Central memory CD8-positive, alpha-beta T cell (primary cell): Measurements from ENCODE around the gene ACAP2.
A peak's percentile ranks its signal among the peaks of the same experiment; 100 is the strongest.
"Not testable (repeated sequence)": the region's sequence is repeated elsewhere in the genome, so short reads cannot be mapped to it uniquely, and the experiment has no call there.

Source experiments
- ATAC-seq: fragments of 150-1000 bp; cut with Tn5 transposase; replicated peaks from 2 replicates; pipeline ENCODE4 v1.10.0; 2022; ENCODE audit warnings: mild to moderate bottlenecking, moderate FRiP score, moderate number of reproducible peaks; ENCODE audit not compliant: poor library complexity, severe bottlenecking; ENCODE audit errors: extremely low read depth
- DNase-seq, 2 donors: peaks; one replicate each; pipeline ENCODE4 v3.0.0; 2021; ENCODE audit warnings: low spot score in 2 of 2
- H3K27ac Mint-ChIP-seq: one replicate; pipeline ENCODE4 v1.8.0; 2022; ENCODE audit warnings: low read depth, mild to moderate bottlenecking, moderate library complexity, mixed read lengths
- H3K27me3 Mint-ChIP-seq: one replicate; pipeline ENCODE4 v1.8.0; 2022; ENCODE audit warnings: mixed read lengths
- H3K36me3 Mint-ChIP-seq: one replicate; pipeline ENCODE4 v1.8.0; 2022; ENCODE audit warnings: mild to moderate bottlenecking, moderate library complexity, mixed read lengths; ENCODE audit not compliant: insufficient read depth
- H3K4me1 Mint-ChIP-seq: one replicate; pipeline ENCODE4 v1.8.0; 2022; ENCODE audit warnings: mixed read lengths
- H3K4me3 Mint-ChIP-seq: one replicate; pipeline ENCODE4 v1.8.0; 2022; ENCODE audit warnings: mild to moderate bottlenecking, moderate library complexity, mixed read lengths
- H3K9me3 Mint-ChIP-seq: one replicate; pipeline ENCODE4 v1.8.0; 2022; ENCODE audit warnings: mixed read lengths

Gene ACAP2

DNA sequence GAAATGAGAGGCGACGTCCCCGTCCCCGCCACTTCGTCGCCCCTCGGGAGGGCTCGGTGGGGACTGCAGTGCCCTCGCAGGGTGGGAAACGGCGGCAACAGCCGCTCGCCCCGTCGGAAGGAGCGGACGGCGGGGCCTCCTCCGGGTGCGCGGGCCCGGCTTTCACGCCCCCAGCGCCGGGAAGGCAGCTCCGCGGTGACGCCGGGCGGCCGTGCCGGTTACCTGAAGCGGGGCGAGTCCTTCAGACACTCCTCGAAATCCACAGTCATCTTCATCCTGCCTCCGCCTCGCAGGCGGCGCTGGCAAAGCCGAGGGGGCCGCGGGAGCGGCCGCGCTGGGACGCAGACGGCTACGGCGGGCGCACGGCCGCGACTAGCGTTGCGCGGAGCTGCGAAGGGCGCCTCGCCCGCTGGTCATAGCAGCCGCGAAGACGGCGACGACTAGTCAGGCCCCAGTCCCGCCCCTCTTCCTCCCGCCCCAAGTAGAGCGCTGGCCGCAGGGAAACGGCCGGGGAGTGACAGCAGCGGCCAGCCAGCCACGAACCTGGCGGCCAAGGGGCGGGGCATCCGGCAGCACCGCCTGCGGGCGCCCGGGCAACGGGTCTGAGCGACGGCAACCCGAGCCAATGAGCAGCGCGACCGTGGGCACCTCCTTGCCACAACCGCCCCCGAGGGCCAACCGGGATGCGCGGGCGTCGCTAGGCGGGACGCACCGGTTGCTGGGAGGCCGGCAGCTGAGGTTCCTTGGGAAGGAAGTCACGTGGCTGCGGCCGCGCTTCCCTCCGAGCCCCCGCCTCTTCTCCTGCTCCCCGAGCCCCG is at the start of gene ACAP2:
TSS of gene ACAP2 (minus strand) at position 448 of the 818 bp plus-strand sequence. CDS start at position 275, 173 bp downstream.
- ATAC-seq (peak; percentile 91), DNase-seq (peak; percentile 97 to 98)
- H3K4me3 Mint-ChIP-seq: peak within 1 kb of the TSS; percentile 98
- H3K9me3 Mint-ChIP-seq: no peaks in the 10 kb centered on the region
- H3K27ac Mint-ChIP-seq: peak within 1 kb of the TSS; percentile 88
- no peaks in the 10 kb centered on the region for H3K27me3 Mint-ChIP-seq
- peaks cover 15% of the 10 kb centered on the region for H3K36me3 Mint-ChIP-seq
- H3K4me1 Mint-ChIP-seq: peaks cover 43% of the 10 kb centered on the region

DNA sequence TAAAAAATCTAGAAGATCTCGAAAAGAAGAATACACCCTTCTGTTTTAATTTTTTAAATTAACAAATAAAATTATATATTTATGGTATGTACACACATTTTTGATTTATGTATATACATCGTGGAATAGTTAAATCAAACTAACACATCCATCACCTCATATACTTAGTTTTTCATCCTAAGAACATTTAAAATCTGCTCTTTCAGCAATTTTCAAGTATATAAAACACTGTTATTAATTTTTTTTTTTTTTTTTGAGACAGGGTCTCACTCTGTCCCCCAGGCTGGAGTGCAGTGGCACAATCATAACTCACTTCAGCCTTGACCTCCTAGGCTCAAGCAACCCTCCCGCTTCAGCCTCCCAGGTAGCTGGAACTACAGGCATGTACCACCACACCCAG is 32.8 kb upstream of the ACAP2 start:
- Mint-ChIP-seq H3K9me3 (no peaks in the 10 kb centered on the region), H3K4me3 (no peak overlapping the region), H3K36me3 (no peaks in the 10 kb centered on the region), H3K4me1 (no peaks in the 10 kb centered on the region), H3K27me3 (peaks cover 23% of the 10 kb centered on the region), H3K27ac (no peak overlapping the region)
- DNase-seq: no peak
- ATAC-seq: no peak

- H3K4me1 Mint-ChIP-seq, H3K36me3 Mint-ChIP-seq, H3K27ac Mint-ChIP-seq, ATAC-seq, H3K4me3 Mint-ChIP-seq, DNase-seq, H3K9me3 Mint-ChIP-seq: not testable (repeated sequence)
- H3K27me3 Mint-ChIP-seq: peaks cover 23% of the 10 kb centered on the region
Measured at GRCh38 chr3:195475116-195475515, 32.3 kb upstream of the ACAP2 start.

- H3K4me3 Mint-ChIP-seq: no peak overlapping the region
- no peaks in the 10 kb centered on the region for H3K27me3 Mint-ChIP-seq
- ATAC-seq: no peak
- H3K4me1 Mint-ChIP-seq: no peaks in the 10 kb centered on the region
- peaks cover 10% of the 10 kb centered on the region for H3K9me3 Mint-ChIP-seq
- H3K27ac Mint-ChIP-seq: no peak overlapping the region
- no peak for DNase-seq
- H3K36me3 Mint-ChIP-seq: no peaks in the 10 kb centered on the region
Measured at GRCh38 chr3:195468841-195469240, 26.0 kb upstream of the ACAP2 start.

GRCh38 chr3:195468391-195468776 is 25.6 kb upstream of the ACAP2 start:
- peaks cover 10% of the 10 kb centered on the region for H3K9me3 Mint-ChIP-seq

GRCh38 chr3:195467641-195468390 is 25.0 kb upstream of the ACAP2 start:
- ATAC-seq (no peak), DNase-seq (no peak)

More at GRCh38 chr3:195468391-195468776, 25.6 kb upstream of the ACAP2 start:
- Mint-ChIP-seq H3K4me1 (no peaks in the 10 kb centered on the region), H3K27ac (no peak overlapping the region), H3K36me3 (no peaks in the 10 kb centered on the region), H3K4me3 (no peak overlapping the region), H3K27me3 (no peaks in the 10 kb centered on the region)
- DNase-seq (no peak), ATAC-seq (no peak)

GRCh38 chr3:195466251-195466650 is 23.4 kb upstream of the ACAP2 start:
- no peak overlapping the region for H3K27ac Mint-ChIP-seq
- H3K4me3 Mint-ChIP-seq: no peak overlapping the region
- H3K27me3 Mint-ChIP-seq: no peaks in the 10 kb centered on the region
- peaks cover 10% of the 10 kb centered on the region for H3K9me3 Mint-ChIP-seq
- no peaks in the 10 kb centered on the region for H3K4me1 Mint-ChIP-seq
- H3K36me3 Mint-ChIP-seq: no peaks in the 10 kb centered on the region
- DNase-seq (no peak), ATAC-seq (no peak)

More at GRCh38 chr3:195467641-195468390, 25.0 kb upstream of the ACAP2 start:
- no peaks in the 10 kb centered on the region for H3K36me3 Mint-ChIP-seq
- H3K9me3 Mint-ChIP-seq: peaks cover 10% of the 10 kb centered on the region
- no peaks in the 10 kb centered on the region for H3K27me3 Mint-ChIP-seq
- no peak overlapping the region for H3K4me3 Mint-ChIP-seq
- no peak overlapping the region for H3K27ac Mint-ChIP-seq
- no peaks in the 10 kb centered on the region for H3K4me1 Mint-ChIP-seq

GRCh38 chr3:195462922-195463321 is 20.1 kb upstream of the ACAP2 start:
- ATAC-seq, H3K9me3 Mint-ChIP-seq, H3K27ac Mint-ChIP-seq, DNase-seq, H3K36me3 Mint-ChIP-seq, H3K4me3 Mint-ChIP-seq, H3K27me3 Mint-ChIP-seq: not testable (repeated sequence)
- H3K4me1 Mint-ChIP-seq: peaks cover 10% of the 10 kb centered on the region

DNA sequence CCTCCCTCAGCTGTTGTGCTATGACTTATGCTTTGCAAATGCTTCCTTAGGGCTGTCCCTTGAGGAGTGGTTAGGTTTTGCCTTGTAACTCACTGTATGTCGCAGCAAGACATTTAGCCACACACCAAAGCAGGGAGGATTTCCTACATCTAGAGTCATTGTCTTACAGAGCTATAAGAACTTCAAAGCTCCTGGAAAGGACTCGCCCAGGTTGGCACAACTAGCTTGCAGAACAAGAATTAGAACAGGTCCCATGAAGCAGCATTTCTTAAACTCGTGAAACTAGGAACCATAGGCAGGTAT is 19.4 kb upstream of the ACAP2 start:
- Mint-ChIP-seq H3K4me1 (peaks cover 11% of the 10 kb centered on the region), H3K4me3 (no peak overlapping the region), H3K27ac (no peak overlapping the region), H3K27me3 (no peaks in the 10 kb centered on the region), H3K36me3 (no peaks in the 10 kb centered on the region), H3K9me3 (no peaks in the 10 kb centered on the region)
- DNase-seq (no peak), ATAC-seq (no peak)

DNA sequence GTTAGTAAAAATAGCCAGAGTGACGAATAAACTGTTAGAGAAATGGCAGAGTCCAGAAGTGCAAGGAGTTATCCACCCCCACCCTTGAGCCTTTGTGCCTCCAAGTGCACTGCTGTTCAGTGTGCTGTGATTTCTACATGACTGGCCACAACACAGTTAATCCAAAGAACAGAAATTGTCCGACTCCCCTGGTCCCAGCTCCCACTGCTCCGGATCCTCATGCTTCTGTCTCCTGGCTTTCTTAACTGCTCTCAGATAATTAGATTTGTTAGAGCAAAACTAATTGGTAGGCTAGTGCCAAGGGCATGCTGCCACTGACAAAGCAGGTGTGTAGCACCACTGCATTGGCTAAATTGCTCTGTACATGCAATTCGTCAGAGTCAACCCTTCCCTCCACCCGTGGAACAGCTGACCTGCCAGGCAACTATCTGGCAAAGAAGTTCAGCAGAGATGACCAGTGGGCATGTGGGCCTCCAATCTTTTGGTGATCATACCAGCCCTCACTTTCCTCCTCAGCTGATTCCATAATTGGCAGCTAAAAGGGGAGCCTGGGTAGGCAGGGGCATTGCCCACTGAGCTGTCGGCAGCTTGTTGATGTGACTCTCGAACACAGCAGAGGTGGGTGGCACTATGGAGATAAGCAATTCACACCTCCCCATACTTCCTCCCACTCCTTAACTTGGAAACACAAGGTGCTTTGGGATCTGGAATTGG is 18.9 kb upstream of the ACAP2 start:
- H3K4me1 Mint-ChIP-seq: peaks cover 11% of the 10 kb centered on the region
- no peak overlapping the region for H3K4me3 Mint-ChIP-seq
- no peak for DNase-seq
- H3K36me3 Mint-ChIP-seq: no peaks in the 10 kb centered on the region
- H3K27ac Mint-ChIP-seq: no peak overlapping the region
- no peak for ATAC-seq
- H3K27me3 Mint-ChIP-seq: no peaks in the 10 kb centered on the region
- H3K9me3 Mint-ChIP-seq: no peaks in the 10 kb centered on the region

DNA sequence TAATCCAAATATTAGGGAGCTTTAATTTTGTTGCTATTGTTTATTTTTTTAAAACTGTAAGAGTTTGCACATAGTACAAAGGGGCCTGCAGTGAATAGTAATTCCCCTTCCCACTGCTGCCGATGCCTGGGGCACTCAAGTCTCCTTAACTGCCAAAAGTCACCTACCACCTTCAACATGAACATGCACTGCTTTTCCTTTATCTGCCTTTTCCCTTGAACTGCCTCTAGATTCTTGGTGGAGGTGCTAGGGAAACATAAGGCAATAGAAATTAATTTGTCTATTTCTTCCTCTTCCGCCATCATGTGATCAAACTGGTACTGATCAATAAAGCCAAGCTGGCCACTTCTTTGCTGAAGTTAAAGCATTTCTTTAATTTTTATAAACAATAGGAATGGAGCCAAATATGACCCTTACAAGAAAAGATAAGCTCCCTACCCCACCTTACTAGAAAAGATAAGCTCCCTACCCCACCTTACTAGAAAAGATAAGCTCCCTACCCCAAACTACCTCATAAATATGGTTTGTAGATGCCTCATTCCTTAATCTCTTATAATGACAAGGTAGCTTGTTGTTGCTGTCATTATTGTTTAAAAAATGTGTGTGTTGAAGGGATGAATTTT is 17.4 kb upstream of the ACAP2 start:
- H3K27me3 Mint-ChIP-seq: no peaks in the 10 kb centered on the region

GRCh38 chr3:195458316-195458717 is 15.5 kb upstream of the ACAP2 start:
- Mint-ChIP-seq H3K27ac (peak overlapping the region; percentile 80), H3K36me3 (no peaks in the 10 kb centered on the region), H3K4me3 (no peak overlapping the region), H3K27me3 (no peaks in the 10 kb centered on the region), H3K9me3 (no peaks in the 10 kb centered on the region), H3K4me1 (peaks cover 11% of the 10 kb centered on the region)
- peak; percentile 95 for ATAC-seq
- DNase-seq: no peak

More for the DNA sequence above, 17.4 kb upstream of the ACAP2 start:
- no peak for DNase-seq
- Mint-ChIP-seq H3K36me3 (no peaks in the 10 kb centered on the region), H3K4me1 (peaks cover 11% of the 10 kb centered on the region), H3K9me3 (no peaks in the 10 kb centered on the region), H3K27ac (no peak overlapping the region), H3K4me3 (no peak overlapping the region)
- ATAC-seq: no peak
